H1 (cell line): ENCODE results near the gene THYN1. TPM values are rescaled to one million over a fixed set of nuclear protein-coding genes. Genes with fewer than 3 reads are reported as not detected.

Experiments used
- CTCF ChIA-PET: fragments of 300-600 bp; sonication (Branson Sonifier 250); formaldehyde crosslinking; loops from one replicate; lab custom pipeline; 2021; ENCODE audit not compliant: partially characterized antibody; lab: Charles Lee
- POLR2A ChIA-PET: fragments of 300-600 bp; sonication (Branson Sonifier 250); formaldehyde crosslinking; loops from one replicate; lab custom pipeline; 2021; ENCODE audit warnings: inconsistent platforms; ENCODE audit not compliant: partially characterized antibody; lab: Charles Lee
- DNase-seq, 2 experiments: peaks; one replicate each; pipeline versions ENCODE4 v3.0.0 to v3.0.0-alpha.2; 2010 to 2022; ENCODE audit warnings: low spot score in 2 of 2, low read depth in 1 of 2, mixed read lengths in 1 of 2
- FAIRE-seq: peaks from 2 replicates; lab custom pipeline; 2011; peaks lifted over from hg19 to GRCh38; lab: Jason Lieb, UNC
- H2AFZ ChIP-seq: 2 replicates; pipeline ENCODE4 v1.8.1; 2012; ENCODE audit warnings: low read length, inconsistent platforms
- H2AK5ac ChIP-seq: 2 replicates; pipeline ENCODE4 v1.6.1; 2013; ENCODE audit warnings: low read depth, low read length
- H2BK120ac ChIP-seq: replicated peaks from 2 replicates; pipeline ENCODE3; 2013; ENCODE audit warnings: low read depth, low read length, inconsistent platforms
- H2BK12ac ChIP-seq: 2 replicates; pipeline ENCODE4 v1.6.1; 2013; ENCODE audit warnings: low read depth, low read length
- H2BK15ac ChIP-seq: 2 replicates; pipeline ENCODE4 v1.6.1; 2013; ENCODE audit warnings: low read length
- H2BK20ac ChIP-seq: 2 replicates; pipeline ENCODE4 v1.6.1; 2013; ENCODE audit warnings: low read length
- H2BK5ac ChIP-seq: 2 replicates; pipeline ENCODE4 v1.6.1; 2013; ENCODE audit warnings: low read depth, low read length
- H3K14ac ChIP-seq: 2 replicates; pipeline ENCODE4 v1.6.1; 2013; ENCODE audit warnings: inconsistent platforms; ENCODE audit not compliant: insufficient read length
- H3K18ac ChIP-seq: 2 replicates; pipeline ENCODE4 v1.6.1; 2013; ENCODE audit warnings: low read length; ENCODE audit errors: extremely low read depth
- H3K23ac ChIP-seq: 2 replicates; pipeline ENCODE4 v1.6.1; 2013; ENCODE audit warnings: inconsistent platforms; ENCODE audit not compliant: insufficient read length
- H3K23me2 ChIP-seq: 2 replicates; pipeline ENCODE4 v1.6.1; 2013; ENCODE audit warnings: low read depth, low read length
- H3K27ac ChIP-seq: 2 replicates; pipeline ENCODE4 v1.6.1; 2011; ENCODE audit warnings: low read depth, low read length, inconsistent platforms
- H3K27me3 ChIP-seq, 4 experiments: replicated peaks in 1 of 4; 1 replicate in 1 of 4; 2 replicates in 3 of 4; pipeline versions ENCODE4 v1.6.1 to v1.8.1; 2011 to 2013; ENCODE audit warnings: low read length in 3 of 4, mild to moderate bottlenecking in 3 of 4, inconsistent platforms in 2 of 4, mixed read lengths in 2 of 4, moderate library complexity in 1 of 4; ENCODE audit not compliant: control insufficient read depth in 3 of 4, insufficient read depth in 3 of 4; ENCODE audit errors: extremely low read depth in 1 of 4
- H3K36me3 ChIP-seq, 4 experiments: 2 replicates each; pipeline versions ENCODE4 v1.6.1 to v1.8.1; 2011 to 2013; ENCODE audit warnings: mild to moderate bottlenecking in 4 of 4, low read length in 3 of 4, moderate library complexity in 2 of 4, control low read depth in 1 of 4, inconsistent platforms in 1 of 4; ENCODE audit not compliant: insufficient read depth in 4 of 4, control insufficient read depth in 2 of 4
- H3K4ac ChIP-seq: replicated peaks from 2 replicates; pipeline ENCODE3; 2013; ENCODE audit warnings: low read length, low read depth, mixed read lengths, inconsistent platforms; ENCODE audit not compliant: insufficient read length
- H3K4me1 ChIP-seq, 4 experiments: replicated peaks in 1 of 4; 1 replicate in 1 of 4; 2 replicates in 3 of 4; pipeline versions ENCODE4 v1.6.1 to v1.8.1; 2011 to 2013; ENCODE audit warnings: low read length in 3 of 4, inconsistent platforms in 2 of 4, mixed read lengths in 1 of 4; ENCODE audit not compliant: insufficient read depth in 4 of 4, control insufficient read depth in 3 of 4
- H3K4me2 ChIP-seq, 2 experiments: 2 replicates each; pipeline versions ENCODE4 v1.6.1 to v1.8.1; 2011 to 2013; ENCODE audit warnings: low read depth in 2 of 2, low read length in 2 of 2, control low read depth in 1 of 2, inconsistent platforms in 1 of 2, mild to moderate bottlenecking in 1 of 2; ENCODE audit not compliant: insufficient read depth in 1 of 2
- H3K4me3 ChIP-seq, 4 experiments: fragments of 200-600, 300-600 bp in 1 of 4; sonication (generic), shearing (Covaris generic), sonication (Bioruptor Twin) in 1 of 4; 2 replicates each; pipeline versions ENCODE4 v1.5.1 to v1.8.1; 2011 to 2016; ENCODE audit warnings: low read length in 4 of 4, low read depth in 3 of 4, control low read depth in 2 of 4, inconsistent platforms in 2 of 4, mild to moderate bottlenecking in 2 of 4, mixed read lengths in 1 of 4, moderate library complexity in 1 of 4; ENCODE audit not compliant: insufficient read depth in 2 of 4; ENCODE audit errors: extremely low read depth in 1 of 4
- H3K56ac ChIP-seq: replicated peaks from 2 replicates; pipeline ENCODE3; 2013; ENCODE audit warnings: low read depth, mild to moderate bottlenecking, mixed read lengths, low read length, inconsistent platforms; ENCODE audit not compliant: insufficient read length
- H3K79me1 ChIP-seq: 2 replicates; pipeline ENCODE4 v1.6.1; 2013; ENCODE audit warnings: low read depth, low read length, control low read depth
- H3K79me2 ChIP-seq, 2 experiments: 2 replicates each; pipeline versions ENCODE4 v1.6.1 to v1.8.1; 2012 to 2013; ENCODE audit warnings: low read length in 2 of 2, mild to moderate bottlenecking in 2 of 2, inconsistent platforms in 1 of 2; ENCODE audit not compliant: insufficient read depth in 2 of 2, control insufficient read depth in 1 of 2
- H3K9ac ChIP-seq, 4 experiments: replicated peaks in 1 of 4; 1 replicate in 1 of 4; 2 replicates in 3 of 4; pipeline versions ENCODE4 v1.6.1 to v1.8.1; 2011 to 2013; ENCODE audit warnings: low read depth in 3 of 4, low read length in 3 of 4, control low read depth in 2 of 4, mild to moderate bottlenecking in 2 of 4, moderate library complexity in 2 of 4, inconsistent platforms in 1 of 4; ENCODE audit errors: extremely low read depth in 1 of 4
- H3K9me3 ChIP-seq, 2 experiments: 2 replicates each; pipeline versions ENCODE4 v1.6.1 to v1.8.1; 2012 to 2013; ENCODE audit warnings: mild to moderate bottlenecking in 2 of 2, moderate library complexity in 2 of 2, control low read depth in 1 of 2, inconsistent platforms in 1 of 2, low read depth in 1 of 2, low read length in 1 of 2, mixed read lengths in 1 of 2; ENCODE audit not compliant: insufficient read depth in 2 of 2
- H4K20me1 ChIP-seq, 2 experiments: replicated peaks in 1 of 2; 2 replicates each; pipeline versions ENCODE3 to v1.8.1; 2011 to 2013; ENCODE audit warnings: inconsistent platforms in 2 of 2, low read length in 2 of 2, mild to moderate bottlenecking in 1 of 2; ENCODE audit not compliant: insufficient read depth in 2 of 2, control insufficient read depth in 1 of 2
- H4K5ac ChIP-seq: 2 replicates; pipeline ENCODE4 v1.6.1; 2013; ENCODE audit warnings: low read length, low read depth, mixed read lengths, inconsistent platforms; ENCODE audit not compliant: insufficient read length
- H4K8ac ChIP-seq: 2 replicates; pipeline ENCODE4 v1.8.0; 2013; ENCODE audit warnings: mild to moderate bottlenecking, moderate library complexity, low read length, inconsistent platforms; ENCODE audit not compliant: insufficient read depth; ENCODE audit errors: extremely low read depth
- H4K91ac ChIP-seq: replicated peaks from 2 replicates; pipeline ENCODE3; 2013; ENCODE audit warnings: low read length, mixed read lengths, inconsistent platforms; ENCODE audit not compliant: insufficient read length
- EGR1 ChIP-seq: IDR thresholded peaks from 2 replicates; pipeline ENCODE4 v1.6.1; 2011; ENCODE audit warnings: low read depth, low read length, borderline replicate concordance
- FOSL1 ChIP-seq: IDR thresholded peaks from 2 replicates; pipeline ENCODE4 v1.6.1; 2011; ENCODE audit warnings: mild to moderate bottlenecking, low read depth, low read length, moderate library complexity; ENCODE audit not compliant: insufficient read depth
- RAD21 ChIP-seq, 2 experiments: IDR thresholded peaks in 1 of 2; conservative IDR thresholded peaks in 1 of 2; 2 replicates each; pipeline ENCODE4 v1.6.1; 2011; ENCODE audit warnings: low read depth in 2 of 2, low read length in 2 of 2, improper control_type of control experiment in 1 of 2, inconsistent platforms in 1 of 2, mild to moderate bottlenecking in 1 of 2, moderate library complexity in 1 of 2
- RBBP5 ChIP-seq: IDR thresholded peaks from 2 replicates; pipeline ENCODE4 v1.7.1; 2012; ENCODE audit warnings: low read depth, mild to moderate bottlenecking, inconsistent platforms, low read length, moderate library complexity, borderline replicate concordance
- TAF7 ChIP-seq: optimal IDR thresholded peaks from 2 replicates; pipeline ENCODE3; 2011; ENCODE audit warnings: low read depth, mild to moderate bottlenecking, inconsistent platforms, low read length, moderate library complexity, borderline replicate concordance
- WGBS, 2 experiments: shearing (Covaris generic) in 1 of 2; methylation state at CpG; one replicate each; pipeline versions ENCODE4 v1.1.6 to v1.1.7; 2013 to 2015; ENCODE audit warnings: low lambda C conversion rate in 2 of 2, mixed read lengths in 2 of 2, inconsistent platforms in 1 of 2, low coverage in 1 of 2, missing lambda C conversion rate in 1 of 2; ENCODE audit not compliant: insufficient replicate concordance in 2 of 2, insufficient coverage in 1 of 2, insufficient read length in 1 of 2; ENCODE audit errors: extremely low coverage in 1 of 2, missing lambda C conversion rate in 1 of 2; 5-methylcytosine and 5-hydroxymethylcytosine counted together
- polyA plus RNA-seq, 7 experiments: library from polyadenylated mRNA; depleted of rRNA in 3 of 7; stranded (reverse) in 5 of 7; unstranded in 2 of 7; fragments of >200 nt in 5 of 7; fragments of 200-250 nt in 2 of 7; gene quantifications; 1 replicate in 5 of 7; 2 replicates in 1 of 7; 4 replicates in 1 of 7; pipeline versions ENCODE4 v1.2.1 to v1.2.3, GENCODE V29; 2011 to 2013; ENCODE audit warnings: missing spikeins in 2 of 7, mixed read lengths in 2 of 7
- total RNA-seq: library from RNA; stranded (reverse); fragmentation: NEBNext Ultra II Directional; extraction: Animal tissue kit (Norgen Biotek cat#: 25700); gene quantifications from 2 replicates; pipeline ENCODE4 v1.2.1, GENCODE V29; 2021

Gene THYN1
- total and polyA plus RNA-seq, 2 of the 8 experiments (the other 6 are each of a cell fraction or from before 2014, with no cell fraction given), result 77.3 to 95.1 TPM

- no peak overlapping the region for H3K27ac ChIP-seq
- no peak overlapping the region for H3K56ac ChIP-seq
- H2BK15ac ChIP-seq, result no peak overlapping the region
- no peak overlapping the region for H3K14ac ChIP-seq
- no peak overlapping the region for H4K91ac ChIP-seq
- no peak overlapping the region for H2BK5ac ChIP-seq
- H2AK5ac ChIP-seq, result no peak overlapping the region
- no peak for TF ChIP-seq RAD21 (IDR thresholded peaks at IDR 0.05 in 1 of 2, conservative IDR thresholded peaks at IDR 0.05 in 1 of 2; ENCODE audit: low read depth in 2 of 2, low read length in 2 of 2)
- TF ChIP-seq TAF7, result no peak
- no peak for TF ChIP-seq RBBP5
- TF ChIP-seq EGR1, result no peak
- TF ChIP-seq FOSL1, result no peak
- H2BK20ac ChIP-seq, result no peak overlapping the region
- H3K9ac ChIP-seq, result no peak overlapping the region; a peak in 1 of 7 replicates
- H3K9me3 ChIP-seq, result no peaks in the 10 kb centered on the region
- DNase-seq (no peak), FAIRE-seq (no peak)
- no peaks in the 10 kb centered on the region for H3K23me2 ChIP-seq
- H3K23ac ChIP-seq, result no peak overlapping the region
- CTCF ChIA-PET, result interaction anchor here (0.7 kb wide), 1 partner anchor 8 kb away, joined by 3 read pairs; no protein-coding TSS in a partner anchor
- no peak overlapping the region for H2BK120ac ChIP-seq
- no peak overlapping the region for H3K4me2 ChIP-seq
- H3K18ac ChIP-seq, result no peak overlapping the region
- no peak overlapping the region for H3K4ac ChIP-seq
- POLR2A ChIA-PET, result no interaction called here
- no peaks in the 10 kb centered on the region; the same call in none of the 2 replicates for H3K79me1 ChIP-seq
- no peak overlapping the region for H4K8ac ChIP-seq
- peaks cover 0 to 2% of the 10 kb centered on the region in 2 experiments for H4K20me1 ChIP-seq
- H3K4me3 ChIP-seq, result no peak overlapping the region
- no peaks in the 10 kb centered on the region; a peak in 1 of 7 replicates for H3K4me1 ChIP-seq
- no peak overlapping the region for H2AFZ ChIP-seq
- H3K36me3 ChIP-seq, result no peaks in the 10 kb centered on the region
- peaks cover 0 to 4% of the 10 kb centered on the region in 2 experiments; a peak in 1 of 4 replicates for H3K79me2 ChIP-seq
- H3K27me3 ChIP-seq, result no peaks in the 10 kb centered on the region
- no peak overlapping the region for H4K5ac ChIP-seq
- WGBS, 2 experiments, result 88% methylated on average over 10 of the region's 10 CpGs; no CpG with 5 or more reads in 1 of the 2 experiments
- no peak overlapping the region for H2BK12ac ChIP-seq
These were observed 21.0 kb downstream of the THYN1 start for GRCh38 chr11:134231958-134232659.
